K562 (cell line): Measurements from ENCODE around the gene CHMP5. TPM values are rescaled to one million over a fixed set of nuclear protein-coding genes. Genes with fewer than 3 reads are reported as not detected.

Experiments used
- ATAC-seq: fragments of 200-7000 bp; cut with Tn5 transposase; 3 replicates; pipeline ENCODE4 v1.9.1; 2020; ENCODE audit warnings: moderate library complexity
- BruUV-seq: library from RNA; stranded (reverse); fragments of 400-500 nt; replicated peaks from 2 replicates; lab custom pipeline; 2021; lab: Mats Ljungman, UMichigan
- CTCF ChIA-PET: fragments of 300-600 bp; formaldehyde crosslinking; extraction: SDS; loops from one replicate; lab custom pipeline; 2021; ENCODE audit warnings: low intra/inter-chr PET ratio; lab: Yijun Ruan, JAX
- POLR2A ChIA-PET: fragments of 300-600, 350-650 bp; sonication (Branson Sonifier 250); formaldehyde crosslinking; extraction: SDS; loops from one replicate; lab custom pipeline; 2021; ENCODE audit warnings: antibody characterized with exemption, inconsistent platforms; lab: Yijun Ruan, JAX
- DNase-seq, 4 experiments: peaks; one replicate each; pipeline versions ENCODE4 v3.0.0 to v3.0.0-alpha.2; 2011 to 2018; ENCODE audit warnings: low spot score in 3 of 4, mixed read lengths in 3 of 4; ENCODE audit errors: extremely low read depth in 1 of 4
- FAIRE-seq: peaks from 2 replicates; lab custom pipeline; 2011; peaks lifted over from hg19 to GRCh38; lab: Jason Lieb, UNC
- H2AFZ ChIP-seq: 2 replicates; pipeline ENCODE4 v1.6.0; 2011; ENCODE audit warnings: low read depth, low read length, control low read depth, inconsistent platforms
- H3K27ac ChIP-seq: fragments of 200-600 bp; 3 replicates; pipeline ENCODE4 v1.8.0; 2011; ENCODE audit warnings: low read depth, mild to moderate bottlenecking, control low read depth, inconsistent platforms, low read length, moderate library complexity, mixed read lengths; ENCODE audit errors: extremely low read depth
- H3K27me3 ChIP-seq, 2 experiments: fragments of 300-600 bp in 1 of 2; 2 replicates in 1 of 2; 3 replicates in 1 of 2; pipeline versions ENCODE4 v1.6.0 to v1.8.0; 2011; ENCODE audit warnings: inconsistent platforms in 2 of 2, low read length in 2 of 2, mild to moderate bottlenecking in 1 of 2, mixed read lengths in 1 of 2, moderate library complexity in 1 of 2; ENCODE audit not compliant: control insufficient read depth in 2 of 2, insufficient read depth in 2 of 2
- H3K36me3 ChIP-seq: fragments of 300-600 bp; 3 replicates; pipeline ENCODE4 v1.8.0; 2011; ENCODE audit warnings: mild to moderate bottlenecking, low read length, inconsistent platforms; ENCODE audit not compliant: control insufficient read depth, insufficient read depth
- H3K4me1 ChIP-seq, 2 experiments: fragments of 200-600 bp in 1 of 2; replicated peaks in 1 of 2; 2 replicates in 1 of 2; 3 replicates in 1 of 2; pipeline versions ENCODE4 v1.5.1 to v1.8.0; 2011; ENCODE audit warnings: inconsistent platforms in 2 of 2, low read length in 2 of 2, mild to moderate bottlenecking in 1 of 2, mixed read lengths in 1 of 2, moderate library complexity in 1 of 2; ENCODE audit not compliant: control insufficient read depth in 2 of 2, insufficient read depth in 2 of 2
- H3K4me2 ChIP-seq: 2 replicates; pipeline ENCODE4 v1.6.1; 2011; ENCODE audit warnings: low read length, control low read depth, inconsistent platforms, mixed read lengths; ENCODE audit not compliant: insufficient read depth
- H3K4me3 ChIP-seq: fragments of 200-600 bp; sonication (generic), shearing (Covaris generic); 2 replicates; pipeline ENCODE4 v1.5.1; 2016; ENCODE audit warnings: control low read depth, inconsistent platforms
- H3K79me2 ChIP-seq: fragments of 200-600 bp; 3 replicates; pipeline ENCODE4 v1.8.0; 2011; ENCODE audit warnings: low read length, inconsistent platforms; ENCODE audit not compliant: control insufficient read depth, insufficient read depth
- H3K9ac ChIP-seq, 2 experiments: 2 replicates each; pipeline versions ENCODE4 v1.6.0 to v1.6.1; 2011; ENCODE audit warnings: low read depth in 2 of 2, low read length in 2 of 2, control low read depth in 1 of 2, inconsistent platforms in 1 of 2, mild to moderate bottlenecking in 1 of 2, mixed read lengths in 1 of 2; ENCODE audit not compliant: insufficient read depth in 1 of 2
- H3K9me1 ChIP-seq: one replicate; pipeline ENCODE4 v1.6.0; 2011; ENCODE audit warnings: inconsistent platforms, mild to moderate bottlenecking, low read length, moderate library complexity; ENCODE audit not compliant: control insufficient read depth, insufficient read depth
- H3K9me3 ChIP-seq: replicated peaks from 2 replicates; pipeline ENCODE4 v1.5.1; 2011; ENCODE audit warnings: low read depth, low read length, inconsistent platforms; ENCODE audit not compliant: control insufficient read depth, insufficient read depth
- H4K20me1 ChIP-seq: replicated peaks from 2 replicates; pipeline ENCODE4 v1.6.1; 2011; ENCODE audit warnings: low read length, inconsistent platforms, mixed read lengths; ENCODE audit not compliant: control insufficient read depth, insufficient read depth
- GTF2F1 ChIP-seq: IDR thresholded peaks from 2 replicates; pipeline ENCODE4 v1.6.1; 2011; ENCODE audit warnings: low read depth, low read length, improper control_type of control experiment
- HNRNPL ChIP-seq: fragments of 200-400 bp; formaldehyde crosslinking; IDR thresholded peaks from 2 replicates; pipeline ENCODE4 v1.6.1; 2017; ENCODE audit warnings: low read depth, mild to moderate bottlenecking, low read length
- MYBL2 ChIP-seq, 2 experiments: fragments of 450-650 bp in 1 of 2; sonication (generic) in 1 of 2; formaldehyde crosslinking in 1 of 2; IDR thresholded peaks; 2 replicates each; pipeline versions ENCODE4 v1.6.1 to v1.8.1; 2017 to 2022; ENCODE audit warnings: borderline replicate concordance in 1 of 2, inconsistent platforms in 1 of 2, low read depth in 1 of 2, mild to moderate bottlenecking in 1 of 2, missing genetic modification reagents in 1 of 2, moderate library complexity in 1 of 2
- POLR2H ChIP-seq: IDR thresholded peaks from 2 replicates; pipeline ENCODE4 v1.6.1; 2016; ENCODE audit warnings: missing genetic modification characterization, low read depth, mild to moderate bottlenecking, control low read depth, missing compliant biosample characterization, moderate library complexity
- SMAD3 ChIP-seq: fragments of 450-650 bp; formaldehyde crosslinking; conservative IDR thresholded peaks from 2 replicates; pipeline ENCODE4 v1.4.0; 2020; ENCODE audit warnings: mild to moderate bottlenecking
- TEAD4 ChIP-seq, 2 experiments: sonication (generic) in 1 of 2; formaldehyde crosslinking in 1 of 2; IDR thresholded peaks; 2 replicates each; pipeline versions ENCODE4 v1.6.1 to v1.8.0; 2012 to 2022; ENCODE audit warnings: borderline replicate concordance in 1 of 2, inconsistent platforms in 1 of 2, low read length in 1 of 2, mild to moderate bottlenecking in 1 of 2, missing genetic modification reagents in 1 of 2
- ZNF507 ChIP-seq: conservative IDR thresholded peaks from 2 replicates; pipeline ENCODE4 v1.6.1; 2017; ENCODE audit warnings: missing genetic modification characterization, missing compliant biosample characterization
- WGBS: fragments of 100-300 bp; shearing (Covaris generic); methylation state at CpG from one replicate; pipeline ENCODE4 v1.1.6; 2016; ENCODE audit warnings: low coverage, mixed read lengths; ENCODE audit not compliant: insufficient coverage; ENCODE audit errors: missing lambda C conversion rate; 5-methylcytosine and 5-hydroxymethylcytosine counted together
- in situ Hi-C: fragments of 300-500 bp; cut with MboI; formaldehyde crosslinking; loops from 4 replicates; pipeline ENCODE4 v1.15.0; 2018; ENCODE audit warnings: inconsistent platforms, mixed read lengths
- intact Hi-C: fragments of 100-400 bp; cut with micrococcal nuclease; formaldehyde crosslinking; loops from 2 replicates; pipeline ENCODE4 v1.14.2; 2022
- polyA plus RNA-seq, 8 experiments: library from polyadenylated mRNA; depleted of rRNA in 4 of 8; stranded (reverse) in 5 of 8; unstranded in 3 of 8; fragments of >200 nt; fragmentation: Nextera tagmentation in 2 of 8; fragmentation: Illumina TruSeq in 1 of 8; extraction: Ambion mirVana in 2 of 8; extraction: Trizol in 1 of 8; gene quantifications; 2 replicates each; pipeline versions ENCODE4 v1.2.1 to v1.2.3, GENCODE V29; 2011 to 2014; ENCODE audit warnings: inconsistent platforms in 1 of 8, missing spikeins in 1 of 8
- total RNA-seq, 7 experiments: library from RNA; depleted of rRNA in 6 of 7; stranded (reverse); fragments of >200 nt in 6 of 7; fragmentation: Illumina TruSeq in 2 of 7; extraction: Trizol in 2 of 7; gene quantifications; 2 replicates each; pipeline versions ENCODE4 v1.2.1 to v1.2.3, GENCODE V29; 2011 to 2021; ENCODE audit warnings: low replicate concordance in 1 of 7
- TF ChIP-seq, protein P1 (sequence below), 2 experiments: fragments of 450-650 bp in 1 of 2; IDR thresholded peaks; 2 replicates each; pipeline ENCODE4 v1.6.1; 2011 to 2017; ENCODE audit warnings: low read depth in 2 of 2, antibody characterized with exemption in 1 of 2, borderline replicate concordance in 1 of 2, low read length in 1 of 2, mild to moderate bottlenecking in 1 of 2, mixed read lengths in 1 of 2; ENCODE audit not compliant: control insufficient read depth in 1 of 2
- TF ChIP-seq, protein P2 (sequence below): fragments of 450-650 bp; formaldehyde crosslinking; IDR thresholded peaks from 2 replicates; pipeline ENCODE4 v1.4.0; 2020; ENCODE audit warnings: mild to moderate bottlenecking, moderate library complexity

Gene CHMP5
- total and polyA plus RNA-seq, 9 of the 15 experiments (the other 6 are each of a cell fraction or from before 2014, with no cell fraction given): 36.0 to 105 (median 54.9) TPM

DNA sequence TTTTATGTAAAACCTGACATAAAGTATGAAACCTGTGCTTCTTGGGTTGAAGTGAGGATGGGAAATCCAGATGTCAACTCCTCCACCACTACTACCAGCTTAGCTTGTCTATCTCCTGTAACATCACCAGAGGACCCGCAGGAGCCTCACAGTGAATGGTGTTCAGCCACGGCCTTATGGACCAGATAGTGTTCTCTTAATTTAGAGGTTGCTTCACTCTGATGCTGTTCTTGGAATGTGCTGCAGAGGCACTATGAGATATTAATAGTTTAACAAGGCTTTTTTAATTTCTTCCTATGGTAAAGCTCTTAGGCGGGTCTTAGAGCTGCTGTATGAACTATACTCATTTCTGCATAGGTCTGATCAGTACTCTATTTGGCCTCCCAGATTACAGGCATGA is 53.4 kb downstream of the CHMP5 start:
- ATAC-seq (no peak), FAIRE-seq (no peak), DNase-seq (no peak)
- Histone ChIP-seq H3K27me3 (no peaks in the 10 kb centered on the region), H3K9me3 (no peaks in the 10 kb centered on the region), H2AFZ (no peak overlapping the region), H3K36me3 (peaks cover 90% of the 10 kb centered on the region), H4K20me1 (no peaks in the 10 kb centered on the region), H3K4me3 (no peak overlapping the region), H3K27ac (no peak overlapping the region), H3K9me1 (no peaks in the 10 kb centered on the region), H3K4me2 (no peak overlapping the region), H3K4me1 (no peaks in the 10 kb centered on the region), H3K79me2 (no peaks in the 10 kb centered on the region), H3K9ac (no peak overlapping the region)
- 84% methylated on average over 2 of the region's 3 CpGs for WGBS
- CTCF ChIA-PET: no interaction called here
- intact Hi-C loops: no loop called here
- POLR2A ChIA-PET: interaction anchor here (1.3 to 1.9 kb wide), 2 partner anchors 10 to 21 kb away, joined by 5 to 6 read pairs; no protein-coding TSS in a partner anchor
- in situ Hi-C loops: no loop called here
- TF ChIP-seq HNRNPL: no peak
- no peak for TF ChIP-seq TEAD4 (IDR thresholded peaks at IDR 0.05; ENCODE audit: low read length)
- TF ChIP-seq TEAD4 (CRISPR knock-in tag; IDR thresholded peaks at IDR 0.05; ENCODE audit: borderline replicate concordance): no peak
- no peak for TF ChIP-seq MYBL2 (IDR thresholded peaks at IDR 0.05; ENCODE audit: low read depth)
- no peak for TF ChIP-seq MYBL2 (CRISPR knock-in tag; IDR thresholded peaks at IDR 0.05; ENCODE audit: borderline replicate concordance)
- no peak for TF ChIP-seq SMAD3
- TF ChIP-seq ZNF507 (tag): no peak
- no peak for TF ChIP-seq POLR2H (tag)
- TF ChIP-seq, protein P1, sequence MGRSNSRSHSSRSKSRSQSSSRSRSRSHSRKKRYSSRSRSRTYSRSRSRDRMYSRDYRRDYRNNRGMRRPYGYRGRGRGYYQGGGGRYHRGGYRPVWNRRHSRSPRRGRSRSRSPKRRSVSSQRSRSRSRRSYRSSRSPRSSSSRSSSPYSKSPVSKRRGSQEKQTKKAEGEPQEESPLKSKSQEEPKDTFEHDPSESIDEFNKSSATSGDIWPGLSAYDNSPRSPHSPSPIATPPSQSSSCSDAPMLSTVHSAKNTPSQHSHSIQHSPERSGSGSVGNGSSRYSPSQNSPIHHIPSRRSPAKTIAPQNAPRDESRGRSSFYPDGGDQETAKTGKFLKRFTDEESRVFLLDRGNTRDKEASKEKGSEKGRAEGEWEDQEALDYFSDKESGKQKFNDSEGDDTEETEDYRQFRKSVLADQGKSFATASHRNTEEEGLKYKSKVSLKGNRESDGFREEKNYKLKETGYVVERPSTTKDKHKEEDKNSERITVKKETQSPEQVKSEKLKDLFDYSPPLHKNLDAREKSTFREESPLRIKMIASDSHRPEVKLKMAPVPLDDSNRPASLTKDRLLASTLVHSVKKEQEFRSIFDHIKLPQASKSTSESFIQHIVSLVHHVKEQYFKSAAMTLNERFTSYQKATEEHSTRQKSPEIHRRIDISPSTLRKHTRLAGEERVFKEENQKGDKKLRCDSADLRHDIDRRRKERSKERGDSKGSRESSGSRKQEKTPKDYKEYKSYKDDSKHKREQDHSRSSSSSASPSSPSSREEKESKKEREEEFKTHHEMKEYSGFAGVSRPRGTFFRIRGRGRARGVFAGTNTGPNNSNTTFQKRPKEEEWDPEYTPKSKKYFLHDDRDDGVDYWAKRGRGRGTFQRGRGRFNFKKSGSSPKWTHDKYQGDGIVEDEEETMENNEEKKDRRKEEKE (IDR thresholded peaks at IDR 0.05; ENCODE audit: borderline replicate concordance in 1 of 2, control insufficient read depth in 1 of 2, low read depth in 2 of 2, low read length in 1 of 2): no peak
- TF ChIP-seq, protein P2, sequence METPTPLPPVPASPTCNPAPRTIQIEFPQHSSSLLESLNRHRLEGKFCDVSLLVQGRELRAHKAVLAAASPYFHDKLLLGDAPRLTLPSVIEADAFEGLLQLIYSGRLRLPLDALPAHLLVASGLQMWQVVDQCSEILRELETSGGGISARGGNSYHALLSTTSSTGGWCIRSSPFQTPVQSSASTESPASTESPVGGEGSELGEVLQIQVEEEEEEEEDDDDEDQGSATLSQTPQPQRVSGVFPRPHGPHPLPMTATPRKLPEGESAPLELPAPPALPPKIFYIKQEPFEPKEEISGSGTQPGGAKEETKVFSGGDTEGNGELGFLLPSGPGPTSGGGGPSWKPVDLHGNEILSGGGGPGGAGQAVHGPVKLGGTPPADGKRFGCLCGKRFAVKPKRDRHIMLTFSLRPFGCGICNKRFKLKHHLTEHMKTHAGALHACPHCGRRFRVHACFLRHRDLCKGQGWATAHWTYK (CRISPR knock-in tag): no peak
- TF ChIP-seq GTF2F1: no peak
- no TSS peak for BruUV-seq
